Common myeloid progenitor, CD34-positive (primary cell): ENCODE data around the gene DVL1.

Experiments used
- CTCF ChIA-PET: fragments of 350-600 bp; sonication (Branson Sonifier 250); formaldehyde crosslinking; loops from one replicate; lab custom pipeline; 2021; ENCODE audit warnings: antibody characterized with exemption; lab: Charles Lee
- POLR2A ChIA-PET: fragments of 350-600 bp; sonication (Branson Sonifier 250); formaldehyde crosslinking; loops from one replicate; lab custom pipeline; 2021; ENCODE audit warnings: antibody characterized with exemption; lab: Charles Lee
- DNase-seq, 3 donors: peaks; one replicate each; pipeline versions ENCODE4 v3.0.0 to v3.0.0-alpha.2; 2013
- H3K27ac ChIP-seq, 2 experiments: 1 replicate in 1 of 2; 2 replicates in 1 of 2; pipeline ENCODE4 v1.7.0; 2013; ENCODE audit warnings: inconsistent platforms in 2 of 2, low read length in 2 of 2, mild to moderate bottlenecking in 2 of 2, low read depth in 1 of 2, moderate library complexity in 1 of 2; ENCODE audit not compliant: severe bottlenecking in 2 of 2, insufficient read depth in 1 of 2, poor library complexity in 1 of 2
- H3K27me3 ChIP-seq, 5 experiments: replicated peaks in 2 of 5; 1 replicate in 3 of 5; 2 replicates in 2 of 5; pipeline versions ENCODE4 v1.6.1 to v1.7.0; 2013; ENCODE audit warnings: low read length in 4 of 5, mild to moderate bottlenecking in 2 of 5, moderate library complexity in 2 of 5, inconsistent platforms in 1 of 5; ENCODE audit not compliant: insufficient read depth in 5 of 5, control insufficient read depth in 4 of 5
- H3K36me3 ChIP-seq, 4 experiments: 1 replicate in 2 of 4; 2 replicates in 2 of 4; pipeline versions ENCODE4 v1.6.1 to v1.7.0; 2013; ENCODE audit warnings: low read length in 3 of 4, control low read depth in 1 of 4, mild to moderate bottlenecking in 1 of 4; ENCODE audit not compliant: control insufficient read depth in 4 of 4, insufficient read depth in 4 of 4
- H3K4me1 ChIP-seq, 4 experiments: 1 replicate in 3 of 4; 2 replicates in 1 of 4; pipeline versions ENCODE4 v1.6.1 to v1.7.1; 2013; ENCODE audit warnings: low read length in 3 of 4, mild to moderate bottlenecking in 3 of 4, control low read depth in 1 of 4, inconsistent platforms in 1 of 4, moderate library complexity in 1 of 4; ENCODE audit not compliant: control insufficient read depth in 4 of 4, insufficient read depth in 4 of 4; ENCODE audit errors: control extremely low read depth in 1 of 4
- H3K4me3 ChIP-seq, 7 experiments: 1 replicate in 4 of 7; 2 replicates in 3 of 7; pipeline versions ENCODE4 v1.5.1 to v1.7.0; 2013; ENCODE audit warnings: mild to moderate bottlenecking in 7 of 7, low read length in 6 of 7, moderate library complexity in 6 of 7, inconsistent platforms in 2 of 7, low read depth in 2 of 7, control low read depth in 1 of 7; ENCODE audit not compliant: insufficient read depth in 4 of 7, control insufficient read depth in 1 of 7; ENCODE audit errors: extremely low read depth in 1 of 7
- H3K9me3 ChIP-seq, 5 experiments: 1 replicate in 4 of 5; 2 replicates in 1 of 5; pipeline versions ENCODE4 v1.6.1 to v1.7.1; 2013; ENCODE audit warnings: low read length in 4 of 5, mild to moderate bottlenecking in 2 of 5, inconsistent platforms in 1 of 5, low read depth in 1 of 5, moderate library complexity in 1 of 5; ENCODE audit not compliant: control insufficient read depth in 4 of 5, insufficient read depth in 2 of 5; ENCODE audit errors: control extremely low read depth in 1 of 5
- WGBS: methylation state at CpG from one replicate; pipeline ENCODE4 v1.1.5; 2013; ENCODE audit not compliant: insufficient coverage; 5-methylcytosine and 5-hydroxymethylcytosine counted together

DVL1 gene

GRCh38 chr1:1287288-1288110 lies 61.7 kb downstream of the DVL1 start:
- H3K27me3 ChIP-seq = no peaks in the 10 kb centered on the region
- POLR2A ChIA-PET = no interaction called here
- H3K4me3 ChIP-seq = no peak overlapping the region
- 92% methylated on average over 25 of the region's 46 CpGs for WGBS
- no peaks in the 10 kb centered on the region for H3K4me1 ChIP-seq
- no peaks in the 10 kb centered on the region for H3K36me3 ChIP-seq
- CTCF ChIA-PET = interaction anchor here (0.7 to 1.5 kb wide), 5 partner anchors 12 to 166 kb away, joined by 3 to 4 read pairs (median 3); no protein-coding TSS in a partner anchor
- no peaks in the 10 kb centered on the region for H3K9me3 ChIP-seq
- H3K27ac ChIP-seq = no peak overlapping the region
- DNase-seq = no peak

- 85% methylated on average over 35 of the region's 50 CpGs for WGBS
- no peak overlapping the region for H3K4me3 ChIP-seq
- POLR2A ChIA-PET = no interaction called here
- CTCF ChIA-PET = interaction anchor here (0.7 to 1.5 kb wide), 5 partner anchors 11 to 165 kb away, joined by 3 to 4 read pairs (median 3); no protein-coding TSS in a partner anchor
- no peak overlapping the region for H3K27ac ChIP-seq
- H3K27me3 ChIP-seq = no peaks in the 10 kb centered on the region
- no peaks in the 10 kb centered on the region for H3K36me3 ChIP-seq
- no peaks in the 10 kb centered on the region for H3K4me1 ChIP-seq
- H3K9me3 ChIP-seq = no peaks in the 10 kb centered on the region
- DNase-seq = no peak
These were observed 62.6 kb downstream of the DVL1 start for GRCh38 chr1:1286313-1287261.

GRCh38 chr1:1285611-1286311 lies 63.5 kb downstream of the DVL1 start:
- H3K9me3 ChIP-seq = no peaks in the 10 kb centered on the region
- no peaks in the 10 kb centered on the region for H3K4me1 ChIP-seq
- ChIA-PET CTCF (no interaction called here), POLR2A (no interaction called here)
- no peaks in the 10 kb centered on the region for H3K27me3 ChIP-seq
- no peak for DNase-seq
- WGBS = 82% methylated on average over 36 of the region's 37 CpGs
- no peak overlapping the region for H3K27ac ChIP-seq
- H3K4me3 ChIP-seq = no peak overlapping the region
- H3K36me3 ChIP-seq = no peaks in the 10 kb centered on the region
